Stomach (tissue), 4 donors: ENCODE measurements around the gene SLC41A3.

Experiments
- EP300 ChIP-seq: sonication (generic); formaldehyde crosslinking; IDR thresholded peaks from one replicate; pipeline ENCODE4 v1.6.1; 2017; ENCODE audit warnings: antibody characterized with exemption
- POLR2AphosphoS5 ChIP-seq, 3 donors: sonication (generic); formaldehyde crosslinking; IDR thresholded peaks; one replicate each; pipeline ENCODE4 v1.6.1; 2016; ENCODE audit warnings: antibody characterized with exemption in 3 of 3
- TF ChIP-seq, protein P1 (sequence below), 7 experiments: fragments of 450-650 bp in 4 of 7; fragments of 200-600 bp in 3 of 7; sonication (generic) in 3 of 7; IDR thresholded peaks; one replicate each; pipeline ENCODE4 v1.5.1; 2016 to 2019; ENCODE audit warnings: antibody characterized with exemption in 7 of 7, control low read depth in 2 of 7, mild to moderate bottlenecking in 1 of 7

DNA sequence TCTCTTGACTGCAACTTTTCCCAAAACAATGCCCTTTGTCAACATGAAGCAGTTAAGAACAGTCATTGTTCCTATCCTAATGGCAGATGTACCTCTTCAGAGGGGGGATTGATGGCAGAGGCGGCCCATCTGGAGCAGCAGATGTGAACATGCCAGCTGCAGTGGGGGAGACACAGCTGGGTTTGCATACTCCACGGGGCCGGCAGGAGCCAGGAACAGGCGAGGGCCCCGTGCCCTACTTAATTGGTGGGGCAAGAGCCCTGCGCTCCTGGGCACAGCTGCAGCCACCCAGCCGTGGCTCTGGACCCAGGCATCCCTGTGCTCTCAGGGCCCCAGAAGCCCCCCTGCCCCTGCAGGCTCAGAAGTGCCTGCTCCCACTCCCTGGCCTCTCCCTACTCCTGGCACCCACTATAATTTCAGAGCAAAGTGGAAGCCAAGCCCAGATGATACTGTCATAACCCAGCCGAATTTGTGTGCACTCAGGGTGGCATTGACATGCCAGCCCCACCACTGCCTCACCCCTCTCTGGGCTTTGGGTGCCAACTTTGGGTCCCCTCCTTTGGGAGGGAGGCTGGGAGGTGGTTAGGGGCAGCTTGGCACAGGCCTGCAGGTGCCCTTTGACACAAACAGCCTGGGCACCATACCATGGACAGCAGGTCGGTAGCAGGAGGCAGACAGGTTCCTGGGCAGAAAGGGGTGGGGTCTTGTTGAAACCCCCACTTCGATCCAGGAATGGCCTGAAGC is 80.3 kb downstream of the SLC41A3 start:
- TF ChIP-seq, protein P1, sequence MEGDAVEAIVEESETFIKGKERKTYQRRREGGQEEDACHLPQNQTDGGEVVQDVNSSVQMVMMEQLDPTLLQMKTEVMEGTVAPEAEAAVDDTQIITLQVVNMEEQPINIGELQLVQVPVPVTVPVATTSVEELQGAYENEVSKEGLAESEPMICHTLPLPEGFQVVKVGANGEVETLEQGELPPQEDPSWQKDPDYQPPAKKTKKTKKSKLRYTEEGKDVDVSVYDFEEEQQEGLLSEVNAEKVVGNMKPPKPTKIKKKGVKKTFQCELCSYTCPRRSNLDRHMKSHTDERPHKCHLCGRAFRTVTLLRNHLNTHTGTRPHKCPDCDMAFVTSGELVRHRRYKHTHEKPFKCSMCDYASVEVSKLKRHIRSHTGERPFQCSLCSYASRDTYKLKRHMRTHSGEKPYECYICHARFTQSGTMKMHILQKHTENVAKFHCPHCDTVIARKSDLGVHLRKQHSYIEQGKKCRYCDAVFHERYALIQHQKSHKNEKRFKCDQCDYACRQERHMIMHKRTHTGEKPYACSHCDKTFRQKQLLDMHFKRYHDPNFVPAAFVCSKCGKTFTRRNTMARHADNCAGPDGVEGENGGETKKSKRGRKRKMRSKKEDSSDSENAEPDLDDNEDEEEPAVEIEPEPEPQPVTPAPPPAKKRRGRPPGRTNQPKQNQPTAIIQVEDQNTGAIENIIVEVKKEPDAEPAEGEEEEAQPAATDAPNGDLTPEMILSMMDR (IDR thresholded peaks at IDR 0.05): no peak
- TF ChIP-seq POLR2AphosphoS5 (IDR thresholded peaks at IDR 0.05) (no peak), EP300 (no peak)
